HepG2 (cell line): ENCODE measurements around the gene PANK4. TPM values are rescaled to one million over a fixed set of nuclear protein-coding genes. Genes with fewer than 3 reads are reported as not detected.
A peak's percentile ranks its signal among the peaks of the same experiment; 100 is the strongest.

Source experiments
- ATAC-seq: fragments of 200-7000 bp; cut with Tn5 transposase; 3 replicates; pipeline ENCODE4 v1.9.1; 2020; ENCODE audit warnings: mild to moderate bottlenecking, moderate library complexity
- BruUV-seq: library from RNA; stranded (reverse); fragments of 400-500 nt; replicated peaks from 2 replicates; lab custom pipeline; 2021; lab: Mats Ljungman, UMichigan
- CTCF ChIA-PET: fragments of 300-600 bp; formaldehyde crosslinking; extraction: SDS; loops from one replicate; lab custom pipeline; 2021; ENCODE audit warnings: low total read pairs, inconsistent platforms, low intra/inter-chr PET ratio; lab: Yijun Ruan, JAX
- POLR2A ChIA-PET: fragments of 350-600 bp; sonication (Branson Sonifier 250); formaldehyde crosslinking; loops from one replicate; lab custom pipeline; 2020; ENCODE audit warnings: antibody characterized with exemption, inconsistent platforms; lab: Yijun Ruan, JAX
- DNase-seq: peaks from one replicate; pipeline ENCODE4 v3.0.0-alpha.2; 2015; ENCODE audit warnings: low spot score
- FAIRE-seq: peaks from 3 replicates; lab custom pipeline; 2011; peaks lifted over from hg19 to GRCh38; lab: Jason Lieb, UNC
- H2AFZ ChIP-seq: one replicate; pipeline ENCODE4 v1.6.1; 2011; ENCODE audit warnings: low read length, inconsistent platforms
- H3K27ac ChIP-seq: fragments of 300-600 bp; 3 replicates; pipeline ENCODE4 v1.8.0; 2011; ENCODE audit warnings: mixed run types, mild to moderate bottlenecking, mixed read lengths, low read length, inconsistent platforms; ENCODE audit not compliant: insufficient read depth; ENCODE audit errors: extremely low read length
- H3K27me3 ChIP-seq, 2 experiments: fragments of 200-600 bp in 1 of 2; 2 replicates in 1 of 2; 3 replicates in 1 of 2; pipeline versions ENCODE4 v1.6.0 to v1.8.0; 2011; ENCODE audit warnings: low read length in 2 of 2, mild to moderate bottlenecking in 2 of 2, moderate library complexity in 2 of 2, inconsistent platforms in 1 of 2; ENCODE audit not compliant: insufficient read depth in 2 of 2, control insufficient read depth in 1 of 2
- H3K36me3 ChIP-seq, 2 experiments: fragments of 200-600 bp in 1 of 2; replicated peaks in 1 of 2; 2 replicates in 1 of 2; 3 replicates in 1 of 2; pipeline versions ENCODE4 v1.5.1 to v1.8.0; 2011; ENCODE audit warnings: low read length in 2 of 2, inconsistent platforms in 1 of 2; ENCODE audit not compliant: insufficient read depth in 2 of 2, control insufficient read depth in 1 of 2
- H3K4me1 ChIP-seq: 2 replicates; pipeline ENCODE4 v1.5.1; 2012; ENCODE audit warnings: low read length, inconsistent platforms; ENCODE audit not compliant: insufficient read depth
- H3K4me2 ChIP-seq: 2 replicates; pipeline ENCODE4 v1.6.0; 2011; ENCODE audit warnings: low read depth, low read length, inconsistent platforms
- H3K4me3 ChIP-seq, 3 experiments: fragments of 200-600 bp in 1 of 3; sonication (generic), shearing (Covaris generic) in 1 of 3; replicated peaks in 1 of 3; 2 replicates each; pipeline ENCODE4 v1.5.1; 2011 to 2016; ENCODE audit warnings: low read length in 3 of 3, inconsistent platforms in 2 of 3, low read depth in 2 of 3, mild to moderate bottlenecking in 2 of 3, control low read depth in 1 of 3, mixed read lengths in 1 of 3; ENCODE audit not compliant: insufficient read depth in 1 of 3
- H3K79me2 ChIP-seq: one replicate; pipeline ENCODE4 v1.6.1; 2011; ENCODE audit warnings: low read length, inconsistent platforms; ENCODE audit not compliant: insufficient read depth
- H3K9ac ChIP-seq: 2 replicates; pipeline ENCODE4 v1.6.0; 2011; ENCODE audit warnings: mild to moderate bottlenecking, low read depth, low read length, inconsistent platforms; ENCODE audit not compliant: insufficient read depth
- H3K9me3 ChIP-seq: 2 replicates; pipeline ENCODE4 v1.5.1; 2012; ENCODE audit warnings: mild to moderate bottlenecking, low read length
- H4K20me1 ChIP-seq: 2 replicates; pipeline ENCODE4 v1.6.0; 2011; ENCODE audit warnings: inconsistent platforms, mild to moderate bottlenecking, low read length, moderate library complexity; ENCODE audit not compliant: insufficient read depth
- ATF7 ChIP-seq, 2 experiments: fragments of 450-650 bp in 1 of 2; sonication (generic) in 1 of 2; formaldehyde crosslinking in 1 of 2; IDR thresholded peaks; 2 replicates each; pipeline versions ENCODE4 v1.4.0 to v1.6.1; 2016 to 2020; ENCODE audit warnings: antibody characterized with exemption in 1 of 2, mild to moderate bottlenecking in 1 of 2, missing genetic modification reagents in 1 of 2
- CBX1 ChIP-seq: IDR thresholded peaks from one replicate; pipeline ENCODE4 v1.6.1; 2016; ENCODE audit warnings: antibody characterized with exemption, low read depth
- PCBP1 ChIP-seq: fragments of 200-400 bp; formaldehyde crosslinking; IDR thresholded peaks from 2 replicates; pipeline ENCODE4 v1.6.1; 2017; ENCODE audit warnings: mild to moderate bottlenecking, low read depth, low read length, borderline replicate concordance
- ZNF17 ChIP-seq: sonication (generic); formaldehyde crosslinking; IDR thresholded peaks from 2 replicates; pipeline ENCODE4 v1.5.0; 2020; ENCODE audit warnings: mild to moderate bottlenecking, missing genetic modification reagents
- ZNF432 ChIP-seq: sonication (generic); formaldehyde crosslinking; IDR thresholded peaks from 2 replicates; pipeline ENCODE4 v1.5.0; 2020; ENCODE audit warnings: missing genetic modification reagents, mild to moderate bottlenecking, borderline replicate concordance
- ZNF746 ChIP-seq: sonication (generic); formaldehyde crosslinking; IDR thresholded peaks from 2 replicates; pipeline ENCODE4 v1.8.0; 2022; ENCODE audit warnings: mild to moderate bottlenecking, missing genetic modification reagents
- ZNF781 ChIP-seq: sonication (generic); formaldehyde crosslinking; IDR thresholded peaks from 2 replicates; pipeline ENCODE4 v1.5.1; 2020; ENCODE audit warnings: borderline replicate concordance, mild to moderate bottlenecking, missing genetic modification reagents; ENCODE audit errors: not compliant biosample characterization
- WGBS: methylation state at CpG from one replicate; pipeline ENCODE4 v1.1.6; 2017; ENCODE audit warnings: low lambda C conversion rate; 5-methylcytosine and 5-hydroxymethylcytosine counted together
- in situ Hi-C: cut with HindIII; loops from 2 replicates; pipeline ENCODE4 v1.10.0; 2017; ENCODE audit warnings: low pct_unique_long_range_greater_than_20kb; ENCODE audit not compliant: extremely low pct_ligation_motif_present
- intact Hi-C: fragments of 100-400 bp; cut with micrococcal nuclease; formaldehyde crosslinking; loops from one replicate; pipeline ENCODE4 v1.10.0; 2022; ENCODE audit not compliant: unreplicated experiment
- polyA plus RNA-seq, 8 experiments: library from polyadenylated mRNA; depleted of rRNA in 3 of 8; stranded (reverse) in 7 of 8; unstranded in 1 of 8; fragments of >200 nt; fragmentation: Illumina TruSeq in 4 of 8; extraction: Trizol in 4 of 8; gene quantifications; 2 replicates each; pipeline versions ENCODE4 v1.2.1 to v1.2.3, GENCODE V29; 2011 to 2016; ENCODE audit warnings: low read depth in 4 of 8, missing spikeins in 1 of 8, mixed read lengths in 1 of 8; ENCODE audit not compliant: insufficient read depth in 1 of 8
- total RNA-seq, 5 experiments: library from RNA; depleted of rRNA; stranded (reverse); fragments of >200 nt; fragmentation: Illumina TruSeq; extraction: Trizol; gene quantifications; 2 replicates each; pipeline ENCODE4 v1.2.3, GENCODE V29; 2016; ENCODE audit warnings: low read depth in 1 of 5
- TF ChIP-seq, protein P1 (sequence below): sonication (generic); formaldehyde crosslinking; IDR thresholded peaks from 2 replicates; pipeline ENCODE4 v1.4.0; 2020; ENCODE audit warnings: missing genetic modification reagents, borderline replicate concordance

The PANK4 gene
- total and polyA plus RNA-seq, 2 of the 13 experiments (the other 11 are each of a cell fraction or from before 2014, with no cell fraction given): 17.4 to 19.3 TPM

- H3K4me2 ChIP-seq: peak overlapping the region; percentile 92
- H3K9me3 ChIP-seq: no peaks in the 10 kb centered on the region
- H3K4me3 ChIP-seq: peak overlapping the region in 1 of 3 experiments; percentile 96; a peak in 2 of 6 replicates
- POLR2A ChIA-PET: interaction anchor here (3.6 kb wide), 1 partner anchor 111 kb away, joined by 16 read pairs; the partner anchor contains the start of gene PEX10
- in situ Hi-C loops: loop anchor here (25.0 kb wide), 1 partner anchor 337 kb away; the partner anchor contains the start of gene FAAP20
- H2AFZ ChIP-seq: no peak overlapping the region
- CTCF ChIA-PET: no interaction called here
- no peak overlapping the region; the same call in 1 of the 2 replicates for H3K9ac ChIP-seq
- 89% methylated on average over 10 of the region's 10 CpGs for WGBS
- peaks cover 60% of the 10 kb centered on the region for H3K4me1 ChIP-seq
- ATAC-seq: no peak
- no peak overlapping the region for H3K27ac ChIP-seq
- H3K27me3 ChIP-seq: peaks cover 7 to 24% of the 10 kb centered on the region in 2 experiments
- peaks cover 35% of the 10 kb centered on the region for H3K79me2 ChIP-seq
- peaks cover 8 to 29% of the 10 kb centered on the region in 2 experiments; a peak in 4 of 5 replicates for H3K36me3 ChIP-seq
- no TSS peak for BruUV-seq
- DNase-seq: no peak
- no peak for TF ChIP-seq PCBP1
- TF ChIP-seq, protein P1, sequence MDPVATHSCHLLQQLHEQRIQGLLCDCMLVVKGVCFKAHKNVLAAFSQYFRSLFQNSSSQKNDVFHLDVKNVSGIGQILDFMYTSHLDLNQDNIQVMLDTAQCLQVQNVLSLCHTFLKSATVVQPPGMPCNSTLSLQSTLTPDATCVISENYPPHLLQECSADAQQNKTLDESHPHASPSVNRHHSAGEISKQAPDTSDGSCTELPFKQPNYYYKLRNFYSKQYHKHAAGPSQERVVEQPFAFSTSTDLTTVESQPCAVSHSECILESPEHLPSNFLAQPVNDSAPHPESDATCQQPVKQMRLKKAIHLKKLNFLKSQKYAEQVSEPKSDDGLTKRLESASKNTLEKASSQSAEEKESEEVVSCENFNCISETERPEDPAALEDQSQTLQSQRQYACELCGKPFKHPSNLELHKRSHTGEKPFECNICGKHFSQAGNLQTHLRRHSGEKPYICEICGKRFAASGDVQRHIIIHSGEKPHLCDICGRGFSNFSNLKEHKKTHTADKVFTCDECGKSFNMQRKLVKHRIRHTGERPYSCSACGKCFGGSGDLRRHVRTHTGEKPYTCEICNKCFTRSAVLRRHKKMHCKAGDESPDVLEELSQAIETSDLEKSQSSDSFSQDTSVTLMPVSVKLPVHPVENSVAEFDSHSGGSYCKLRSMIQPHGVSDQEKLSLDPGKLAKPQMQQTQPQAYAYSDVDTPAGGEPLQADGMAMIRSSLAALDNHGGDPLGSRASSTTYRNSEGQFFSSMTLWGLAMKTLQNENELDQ (CRISPR knock-in tag): no peak
- no peak for TF ChIP-seq ZNF781 (CRISPR knock-in tag)
- TF ChIP-seq ZNF432 (CRISPR knock-in tag): no peak
- no peak for TF ChIP-seq ATF7 (IDR thresholded peaks at IDR 0.05)
- TF ChIP-seq ATF7 (CRISPR knock-in tag; IDR thresholded peaks at IDR 0.05): no peak
- TF ChIP-seq CBX1: no peak
- TF ChIP-seq ZNF17 (CRISPR knock-in tag): no peak
- no peak for TF ChIP-seq ZNF746 (CRISPR knock-in tag)
- TF ChIP-seq, all 625 proteins: peak for 0
- intact Hi-C loops: no loop called here
- peaks cover 34% of the 10 kb centered on the region for H4K20me1 ChIP-seq
- FAIRE-seq: no peak
Observed at GRCh38 chr1:2523891-2524609, 2.3 kb downstream of the PANK4 start.
